Upper lobe of right lung (tissue), 1 donor: ENCODE data around the gene NELL1. TPM values are rescaled to one million over a fixed set of nuclear protein-coding genes. Genes with fewer than 3 reads are reported as not detected.

Experiments used
- ATAC-seq: fragments of 200-7000 bp; cut with Tn5 transposase; one replicate; pipeline ENCODE4 v1.9.1; 2020; ENCODE audit warnings: mild to moderate bottlenecking, moderate library complexity
- DNase-seq: peaks from one replicate; pipeline ENCODE4 v3.0.0-alpha.2; 2020
- H3K27ac ChIP-seq: fragments of 200-600 bp; one replicate; pipeline ENCODE4 v1.8.0; 2022
- H3K27me3 ChIP-seq: fragments of 200-600 bp; one replicate; pipeline ENCODE4 v1.8.0; 2022; ENCODE audit warnings: mild to moderate bottlenecking
- H3K36me3 ChIP-seq: fragments of 200-600 bp; one replicate; pipeline ENCODE4 v1.8.0; 2022
- H3K4me1 ChIP-seq: fragments of 200-600 bp; one replicate; pipeline ENCODE4 v1.8.0; 2022
- H3K4me3 ChIP-seq: fragments of 200-600 bp; one replicate; pipeline ENCODE4 v1.8.0; 2022; ENCODE audit warnings: mild to moderate bottlenecking
- H3K9me3 ChIP-seq: fragments of 200-600 bp; one replicate; pipeline ENCODE4 v1.8.0; 2022
- CTCF ChIP-seq: fragments of 200-600 bp; IDR thresholded peaks from one replicate; pipeline ENCODE4 v1.8.0; 2022; ENCODE audit warnings: antibody characterized with exemption
- intact Hi-C: fragments of 100-400 bp; cut with DNase I; formaldehyde crosslinking; loops from one replicate; pipeline ENCODE4 v1.11.0; 2022
- total RNA-seq: library from RNA; stranded (reverse); fragmentation: NEBNext Ultra II Directional; extraction: Animal tissue kit (Norgen Biotek cat#: 25700); gene quantifications from one replicate; pipeline ENCODE4 v1.2.1, GENCODE V29; 2021
- donor health status: DM: no; HTN: yes; CAD: no; lungs with severe emphysema.

NELL1 gene
- total RNA-seq, 1 donor from 2014 or later, result not detected

- DNase-seq (no peak), ATAC-seq (no peak)
- Histone ChIP-seq H3K9me3 (no peaks in the 10 kb centered on the region), H3K4me1 (no peaks in the 10 kb centered on the region), H3K4me3 (no peak overlapping the region), H3K27me3 (no peaks in the 10 kb centered on the region), H3K27ac (no peak overlapping the region), H3K36me3 (no peaks in the 10 kb centered on the region)
- intact Hi-C loops, result no loop called here
- no peak for TF ChIP-seq CTCF
Measured at GRCh38 chr11:20963596-20963995, 294.2 kb downstream of the NELL1 start.

GRCh38 chr11:20964985-20965384, 295.6 kb downstream of the NELL1 start:
- Histone ChIP-seq H3K4me3 (no peak overlapping the region), H3K9me3 (no peaks in the 10 kb centered on the region), H3K36me3 (no peaks in the 10 kb centered on the region), H3K4me1 (no peaks in the 10 kb centered on the region), H3K27ac (no peak overlapping the region), H3K27me3 (no peaks in the 10 kb centered on the region)
- TF ChIP-seq CTCF, result no peak
- ATAC-seq (no peak), DNase-seq (no peak)
- intact Hi-C loops, result no loop called here

- H3K36me3 ChIP-seq, result no peaks in the 10 kb centered on the region
- TF ChIP-seq CTCF, result no peak
- no peak overlapping the region for H3K27ac ChIP-seq
- no peaks in the 10 kb centered on the region for H3K4me1 ChIP-seq
- no peaks in the 10 kb centered on the region for H3K27me3 ChIP-seq
- DNase-seq (no peak), ATAC-seq (no peak)
- intact Hi-C loops, result no loop called here
- H3K9me3 ChIP-seq, result no peaks in the 10 kb centered on the region
- H3K4me3 ChIP-seq, result no peak overlapping the region
Measured at GRCh38 chr11:20966489-20966888, 297.1 kb downstream of the NELL1 start.

GRCh38 chr11:20973940-20974559, 304.7 kb downstream of the NELL1 start:
- DNase-seq, result no peak
- H3K4me3 ChIP-seq, result no peak overlapping the region
- no peaks in the 10 kb centered on the region for H3K27me3 ChIP-seq
- H3K27ac ChIP-seq, result no peak overlapping the region
- no peak for TF ChIP-seq CTCF
- intact Hi-C loops, result no loop called here
- no peaks in the 10 kb centered on the region for H3K36me3 ChIP-seq
- ATAC-seq, result no peak
- H3K4me1 ChIP-seq, result no peaks in the 10 kb centered on the region
- H3K9me3 ChIP-seq, result no peaks in the 10 kb centered on the region

GRCh38 chr11:20980736-20981135, 311.4 kb downstream of the NELL1 start:
- no peak overlapping the region for H3K4me3 ChIP-seq
- H3K27me3 ChIP-seq, result no peaks in the 10 kb centered on the region
- no peaks in the 10 kb centered on the region for H3K4me1 ChIP-seq
- DNase-seq, result no peak
- no peak for TF ChIP-seq CTCF
- intact Hi-C loops, result no loop called here
- no peak overlapping the region for H3K27ac ChIP-seq
- H3K36me3 ChIP-seq, result no peaks in the 10 kb centered on the region
- no peak for ATAC-seq
- no peaks in the 10 kb centered on the region for H3K9me3 ChIP-seq

- ATAC-seq, result no peak
- no peak for TF ChIP-seq CTCF
- Histone ChIP-seq H3K4me1 (no peaks in the 10 kb centered on the region), H3K9me3 (no peaks in the 10 kb centered on the region), H3K36me3 (no peaks in the 10 kb centered on the region), H3K27ac (no peak overlapping the region), H3K4me3 (no peak overlapping the region), H3K27me3 (no peaks in the 10 kb centered on the region)
- no peak for DNase-seq
- intact Hi-C loops, result no loop called here
Measured at GRCh38 chr11:20990447-20990846, 321.1 kb downstream of the NELL1 start.
